Fibroblast of pulmonary artery (primary cell): ENCODE data around the gene ZBP1.

Experiments used
- DNase-seq: peaks from one replicate; pipeline ENCODE4 v3.0.0-alpha.2; 2010; ENCODE audit warnings: low read depth
- H3K4me3 ChIP-seq: replicated peaks from 2 replicates; pipeline ENCODE4 v1.5.1; 2011; ENCODE audit warnings: low read depth, mild to moderate bottlenecking, control low read depth, low read length, moderate library complexity
- CTCF ChIP-seq: IDR thresholded peaks from 2 replicates; pipeline ENCODE4 v1.5.1; 2011; ENCODE audit warnings: mild to moderate bottlenecking, control low read depth, low read length, inconsistent platforms; ENCODE audit errors: missing control alignments

The ZBP1 gene

GRCh38 chr20:57665589-57665971 is 45.4 kb upstream of the ZBP1 start:
- no peak overlapping the region for H3K4me3 ChIP-seq
- no peak for TF ChIP-seq CTCF
- no peak for DNase-seq

- no peak for TF ChIP-seq CTCF
- no peak overlapping the region for H3K4me3 ChIP-seq
- DNase-seq: no peak
Observed at GRCh38 chr20:57664924-57665588, 44.8 kb upstream of the ZBP1 start.

GRCh38 chr20:57664476-57664875 is 44.2 kb upstream of the ZBP1 start:
- TF ChIP-seq CTCF: no peak
- no peak overlapping the region for H3K4me3 ChIP-seq
- no peak for DNase-seq

- no peak overlapping the region for H3K4me3 ChIP-seq
- no peak for TF ChIP-seq CTCF
- DNase-seq: no peak
Observed at GRCh38 chr20:57663681-57664451, 43.6 kb upstream of the ZBP1 start.

- no peak for DNase-seq
- TF ChIP-seq CTCF: no peak
- H3K4me3 ChIP-seq: no peak overlapping the region
Observed at GRCh38 chr20:57663241-57663640, 43.0 kb upstream of the ZBP1 start.

- no peak for DNase-seq
- H3K4me3 ChIP-seq: no peak overlapping the region
- no peak for TF ChIP-seq CTCF
Observed at GRCh38 chr20:57662456-57663240, 42.4 kb upstream of the ZBP1 start.
